ENCODE results near the gene MLLT6.

MLLT6 gene

DNA sequence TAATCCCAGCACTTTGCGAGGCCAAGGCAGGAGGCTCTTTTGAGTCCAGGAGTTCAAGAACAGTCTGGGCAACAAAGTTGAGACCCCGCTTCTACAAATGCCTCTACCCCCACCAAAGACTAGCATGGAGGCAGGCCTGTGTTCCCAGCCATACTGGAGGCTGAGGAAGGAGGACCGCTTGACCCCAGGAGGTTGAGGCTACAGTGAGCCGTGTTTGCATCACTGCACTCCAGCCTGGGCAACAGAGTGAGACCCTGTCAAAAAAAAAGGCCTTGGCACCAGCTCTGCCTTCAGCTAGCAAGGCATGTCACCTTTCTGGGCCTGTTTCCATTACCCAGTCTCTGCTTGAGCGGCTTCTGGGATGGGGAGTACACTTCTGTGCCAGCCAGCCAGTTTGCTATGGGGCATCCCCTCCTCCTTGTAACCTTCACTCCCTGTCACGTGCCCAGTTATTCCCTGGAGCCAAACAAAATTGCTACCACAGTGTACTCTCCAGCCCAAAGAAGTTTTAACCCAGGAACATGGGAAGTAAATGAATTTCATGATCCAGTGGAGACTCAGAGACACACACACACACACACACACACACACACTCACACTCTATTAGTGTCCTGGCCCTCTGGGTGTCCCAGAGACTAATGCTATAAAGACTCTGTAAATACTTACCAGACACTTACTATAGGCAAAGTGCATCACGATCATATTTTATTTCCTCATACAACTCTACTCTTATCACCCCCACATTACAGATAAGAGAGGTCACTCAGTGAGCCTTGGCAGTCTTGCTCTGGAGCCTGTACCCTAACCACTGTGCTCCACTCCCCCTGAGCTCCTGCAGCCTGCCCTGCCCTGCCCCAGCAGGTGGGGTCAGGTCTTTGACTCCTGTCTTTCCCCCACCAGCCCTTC lies 27.6 kb downstream of the MLLT6 start:
- TF ChIP-seq FOXA1 (IDR thresholded peaks at IDR 0.05), result no peak
- TF ChIP-seq FOXK2 (IDR thresholded peaks at IDR 0.05), result no peak
- TF ChIP-seq ELF4 (IDR thresholded peaks at IDR 0.05), result no peak
- ChIA-PET POLR2A (interaction anchor here (2.7 to 3.5 kb wide), 2 partner anchors 17 to 55 kb away, joined by 10 to 19 read pairs; no protein-coding TSS in a partner anchor), CTCF (no interaction called here)
- no peak for DNase-seq (ENCODE audit: extremely low spot score)

- DNase-seq (ENCODE audit: extremely low spot score), result no peak
- TF ChIP-seq NFRKB (IDR thresholded peaks at IDR 0.05) (no peak), SUZ12 (IDR thresholded peaks at IDR 0.05) (no peak), CTBP1 (IDR thresholded peaks at IDR 0.05; ENCODE audit: borderline replicate concordance) (no peak), PKNOX1 (IDR thresholded peaks at IDR 0.05) (no peak), ARNT (IDR thresholded peaks at IDR 0.05) (no peak), FOXM1 (IDR thresholded peaks at IDR 0.05; ENCODE audit: borderline replicate concordance) (no peak), L3MBTL2 (conservative IDR thresholded peaks at IDR 0.05) (no peak), ELF4 (IDR thresholded peaks at IDR 0.05) (no peak), HDGF (IDR thresholded peaks at IDR 0.05; ENCODE audit: borderline replicate concordance) (no peak), SP1 (IDR thresholded peaks at IDR 0.05) (no peak), LEF1 (IDR thresholded peaks at IDR 0.05; ENCODE audit: borderline replicate concordance) (no peak), TARDBP (IDR thresholded peaks at IDR 0.05) (no peak), FOXA1 (IDR thresholded peaks at IDR 0.05) (no peak), FOXK2 (IDR thresholded peaks at IDR 0.05) (no peak), ZNF384 (IDR thresholded peaks at IDR 0.05) (no peak), BHLHE40 (IDR thresholded peaks at IDR 0.05; ENCODE audit: borderline replicate concordance) (no peak)
- CTCF ChIA-PET, result interaction anchor here (1.8 kb wide), 1 partner anchor 25 kb away, joined by 9 read pairs; no protein-coding TSS in a partner anchor
- POLR2A ChIA-PET, result interaction anchor here (3.5 kb wide), 1 partner anchor 56 kb away, joined by 10 read pairs; no protein-coding TSS in a partner anchor
These were observed 28.4 kb downstream of the MLLT6 start for GRCh38 chr17:38733282-38733981.

- TF ChIP-seq ELF4 (IDR thresholded peaks at IDR 0.05) (no peak), LEF1 (IDR thresholded peaks at IDR 0.05; ENCODE audit: borderline replicate concordance) (no peak), CTBP1 (IDR thresholded peaks at IDR 0.05; ENCODE audit: borderline replicate concordance) (no peak), ARNT (IDR thresholded peaks at IDR 0.05) (no peak), HDGF (IDR thresholded peaks at IDR 0.05; ENCODE audit: borderline replicate concordance) (no peak), ZNF384 (IDR thresholded peaks at IDR 0.05) (no peak), L3MBTL2 (conservative IDR thresholded peaks at IDR 0.05) (no peak), SP1 (IDR thresholded peaks at IDR 0.05) (no peak), SUZ12 (IDR thresholded peaks at IDR 0.05) (no peak), TARDBP (IDR thresholded peaks at IDR 0.05) (no peak), BHLHE40 (IDR thresholded peaks at IDR 0.05; ENCODE audit: borderline replicate concordance) (no peak), FOXM1 (IDR thresholded peaks at IDR 0.05; ENCODE audit: borderline replicate concordance) (no peak), NFRKB (IDR thresholded peaks at IDR 0.05) (no peak), FOXA1 (IDR thresholded peaks at IDR 0.05) (no peak), PKNOX1 (IDR thresholded peaks at IDR 0.05) (no peak)
- CTCF ChIA-PET, result interaction anchor here (1.0 to 2.0 kb wide), 11 partner anchors 12 to 419 kb away, joined by 3 to 11 read pairs (median 5); partner anchors contain the start of gene EPOP
- no peak for DNase-seq (ENCODE audit: extremely low spot score)
- POLR2A ChIA-PET, result interaction anchor here (0.6 to 3.5 kb wide), 7 partner anchors 11 to 59 kb away, joined by 3 to 10 read pairs (median 4); partner anchors contain the start of genes MLLT6 and PSMB3
These were observed 29.2 kb downstream of the MLLT6 start for GRCh38 chr17:38733982-38734973.

GRCh38 chr17:38735161-38735997 lies 30.3 kb downstream of the MLLT6 start:
- DNase-seq (ENCODE audit: extremely low spot score), result peak; percentile 68
- CTCF ChIA-PET, result interaction anchor here (0.5 to 2.0 kb wide), 16 partner anchors 9 to 418 kb away, joined by 3 to 11 read pairs (median 4); partner anchors contain the start of genes EPOP and PSMB3
- TF ChIP-seq FOXK2 (IDR thresholded peaks at IDR 0.05) (no peak), HDGF (IDR thresholded peaks at IDR 0.05; ENCODE audit: borderline replicate concordance) (no peak), SUZ12 (IDR thresholded peaks at IDR 0.05) (no peak), ELF4 (IDR thresholded peaks at IDR 0.05) (no peak), LEF1 (IDR thresholded peaks at IDR 0.05; ENCODE audit: borderline replicate concordance) (no peak), TARDBP (IDR thresholded peaks at IDR 0.05) (no peak), FOXM1 (IDR thresholded peaks at IDR 0.05; ENCODE audit: borderline replicate concordance) (no peak), NFRKB (IDR thresholded peaks at IDR 0.05) (no peak), PKNOX1 (IDR thresholded peaks at IDR 0.05) (no peak)
- POLR2A ChIA-PET, result interaction anchor here (0.7 to 2.2 kb wide), 5 partner anchors 10 to 58 kb away, joined by 3 to 7 read pairs (median 4); partner anchors contain the start of genes MLLT6 and PSMB3

All from HEK293T (cell line).